NCI-H774 (cell line): ENCODE data around the gene TFAP2B.
A peak's percentile ranks its signal among the peaks of the same experiment; 100 is the strongest.

Experiments used
- DNase-seq: peaks from one replicate; lab custom pipeline; 2025; lab: John Stamatoyannopoulos, UW

TFAP2B gene

DNA sequence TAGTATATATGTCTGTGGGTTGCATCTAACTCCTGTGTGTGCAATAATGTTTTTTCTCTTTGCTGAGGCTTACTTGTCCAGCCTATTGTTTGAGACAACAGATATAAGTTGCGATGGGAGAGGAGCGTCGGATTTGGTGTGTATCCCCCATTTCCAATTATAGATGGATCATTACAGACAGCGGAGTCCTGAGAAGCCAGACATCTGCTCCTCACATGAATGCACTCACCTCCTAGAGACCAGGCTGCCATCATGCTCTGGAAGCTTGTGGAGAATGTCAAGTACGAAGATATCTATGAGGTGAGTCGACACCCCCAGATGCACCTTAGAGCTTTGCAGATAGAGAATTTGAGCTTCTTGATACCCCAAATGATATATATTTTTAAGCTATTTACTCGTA is at the start of gene TFAP2B:
TFAP2B (plus strand) TSS at position 199 of the 400 bp plus-strand sequence; CDS start at position 220, 21 bp downstream.
- no peak for DNase-seq

DNA sequence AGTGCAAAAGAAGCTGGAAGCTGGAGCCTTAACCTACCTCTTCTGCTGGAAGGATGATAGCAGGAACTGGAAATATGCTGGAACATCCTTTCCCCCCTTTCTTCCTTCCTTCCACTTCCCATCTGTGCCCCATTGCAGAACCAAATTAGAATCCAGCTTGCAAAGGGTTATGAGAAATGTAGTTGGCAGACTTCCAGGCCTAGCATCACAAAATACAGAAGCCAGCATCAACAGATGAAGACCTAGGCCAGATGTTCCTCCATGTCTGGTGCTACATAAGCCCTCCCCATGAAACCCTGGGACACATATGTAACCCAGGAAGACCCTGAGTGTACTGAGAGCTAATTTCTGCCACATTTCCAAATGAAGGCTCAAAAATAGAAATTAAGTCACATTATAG is 40.0 kb upstream of the TFAP2B start:
- no peak for DNase-seq

DNA sequence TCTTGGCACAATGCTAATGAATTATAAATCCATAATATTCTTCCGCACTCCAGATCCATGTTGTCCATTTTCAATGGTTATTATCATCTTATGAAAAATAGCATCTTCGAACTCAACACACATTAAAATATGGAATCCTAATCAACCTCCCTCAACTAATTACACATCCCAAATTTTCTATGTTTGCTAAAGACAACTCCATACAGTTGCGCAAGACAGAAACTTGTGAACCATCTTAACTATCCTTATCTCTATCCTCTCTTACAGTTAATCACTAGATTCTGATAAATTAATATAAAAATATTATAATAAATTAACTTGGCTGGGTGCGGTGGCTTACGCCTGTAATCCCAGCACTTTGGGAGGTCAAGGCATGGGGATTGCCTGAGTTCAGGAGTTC is 38.3 kb upstream of the TFAP2B start:
- no peak for DNase-seq

- DNase-seq = no peak
Measured at GRCh38 chr6:50785921-50786320, 32.8 kb upstream of the TFAP2B start.

GRCh38 chr6:50791900-50792508 is 26.7 kb upstream of the TFAP2B start:
- peak; percentile 20 for DNase-seq

DNA sequence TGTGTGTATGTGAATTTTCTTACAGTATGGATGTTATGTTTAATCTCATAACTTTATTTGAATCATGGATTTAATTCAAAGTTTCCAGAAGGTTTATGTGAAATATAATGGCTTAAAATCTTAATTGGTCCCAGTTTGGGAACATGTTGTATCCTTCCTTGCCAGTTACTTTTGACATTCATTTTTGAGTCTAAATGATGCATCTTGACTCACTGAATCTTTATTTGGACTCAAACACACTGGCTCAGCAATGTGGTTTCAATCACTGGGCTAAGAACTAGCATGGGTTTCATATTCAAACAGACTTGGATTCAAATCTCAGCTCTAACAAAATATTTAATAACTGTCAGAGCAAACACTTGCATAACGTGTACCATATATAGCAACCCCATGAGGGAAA is 25.9 kb upstream of the TFAP2B start:
- no peak for DNase-seq

DNA sequence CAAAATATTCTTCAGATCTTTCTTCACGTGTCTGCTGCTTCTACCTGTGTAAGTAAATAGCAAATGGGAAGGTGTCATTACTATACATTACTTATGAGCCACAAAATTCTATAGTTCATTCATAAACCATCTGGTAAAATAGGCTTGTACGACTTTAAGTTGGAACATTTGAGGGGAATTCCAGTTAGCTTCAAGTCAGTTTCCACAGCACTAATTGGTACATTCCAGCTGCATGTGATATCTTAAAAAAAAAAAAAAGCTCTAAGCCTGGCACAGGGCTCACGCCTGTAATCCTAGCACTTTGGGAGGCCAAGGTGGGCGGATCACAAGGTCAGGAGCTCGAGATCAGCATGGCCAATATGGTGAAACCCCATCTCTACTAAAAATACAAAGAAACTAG is 23.1 kb upstream of the TFAP2B start:
- DNase-seq = no peak

GRCh38 chr6:50804283-50804682 is 14.4 kb upstream of the TFAP2B start:
- DNase-seq = no peak

- DNase-seq = no peak
Measured at GRCh38 chr6:50807035-50807434, 11.6 kb upstream of the TFAP2B start.

DNA sequence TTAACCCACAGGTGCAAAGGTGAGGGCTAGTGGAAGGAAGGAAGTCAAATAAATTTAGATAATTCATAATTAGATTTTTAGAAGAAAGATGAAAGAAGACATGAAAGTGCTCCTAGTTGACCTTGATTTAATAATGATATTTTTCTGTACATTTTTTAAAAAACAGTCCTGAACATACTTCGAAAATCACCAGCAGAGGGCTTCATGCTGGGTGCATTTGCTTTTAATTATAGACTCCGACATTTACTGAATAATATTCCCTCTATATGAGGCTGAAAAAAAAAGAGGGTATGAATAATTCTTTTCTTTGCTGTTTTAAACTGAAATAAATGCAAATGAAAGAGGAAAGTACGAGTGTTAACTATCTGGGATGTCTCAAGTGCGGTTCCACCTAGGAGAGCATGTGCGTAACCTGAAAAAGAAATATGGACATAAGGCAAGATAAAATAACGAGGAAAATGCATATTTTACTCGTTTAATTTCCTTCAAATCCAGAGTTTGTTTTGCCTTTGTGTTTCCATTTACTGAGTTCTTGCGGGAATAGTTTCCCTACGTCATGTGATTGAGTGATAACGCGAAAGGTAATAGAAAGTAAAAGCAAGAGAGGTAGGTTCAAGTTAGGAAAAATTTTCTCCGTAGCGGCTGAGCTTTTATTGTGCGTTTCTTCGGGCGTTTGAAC is 3.1 kb upstream of the TFAP2B start:
- DNase-seq = no peak

DNA sequence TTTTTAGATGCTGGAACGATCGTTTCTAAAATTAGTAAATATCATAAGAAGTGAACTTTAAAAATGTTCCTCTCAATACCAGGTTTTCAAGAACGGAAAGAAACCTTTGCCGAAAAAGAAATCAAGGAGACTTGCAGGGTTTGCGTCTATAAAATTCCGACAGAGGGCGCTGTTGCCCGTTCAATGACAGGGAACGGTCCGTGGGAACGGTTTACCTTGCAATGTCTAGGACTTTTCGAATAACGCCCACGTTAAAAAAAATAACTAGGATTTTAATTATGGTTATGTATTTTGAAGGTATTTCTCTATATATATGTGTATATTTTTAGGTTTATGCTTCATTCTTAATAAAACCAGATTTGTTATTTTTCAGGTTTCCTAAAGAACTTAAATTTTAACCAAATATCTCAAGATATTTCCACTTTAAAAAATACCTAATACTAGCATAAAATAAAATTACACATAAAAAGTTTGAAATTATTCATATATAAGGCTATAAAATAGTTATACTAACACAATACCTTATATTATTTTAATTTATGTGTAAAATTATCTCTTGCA is 2.5 kb upstream of the TFAP2B start:
- DNase-seq = peak; percentile 70

DNA sequence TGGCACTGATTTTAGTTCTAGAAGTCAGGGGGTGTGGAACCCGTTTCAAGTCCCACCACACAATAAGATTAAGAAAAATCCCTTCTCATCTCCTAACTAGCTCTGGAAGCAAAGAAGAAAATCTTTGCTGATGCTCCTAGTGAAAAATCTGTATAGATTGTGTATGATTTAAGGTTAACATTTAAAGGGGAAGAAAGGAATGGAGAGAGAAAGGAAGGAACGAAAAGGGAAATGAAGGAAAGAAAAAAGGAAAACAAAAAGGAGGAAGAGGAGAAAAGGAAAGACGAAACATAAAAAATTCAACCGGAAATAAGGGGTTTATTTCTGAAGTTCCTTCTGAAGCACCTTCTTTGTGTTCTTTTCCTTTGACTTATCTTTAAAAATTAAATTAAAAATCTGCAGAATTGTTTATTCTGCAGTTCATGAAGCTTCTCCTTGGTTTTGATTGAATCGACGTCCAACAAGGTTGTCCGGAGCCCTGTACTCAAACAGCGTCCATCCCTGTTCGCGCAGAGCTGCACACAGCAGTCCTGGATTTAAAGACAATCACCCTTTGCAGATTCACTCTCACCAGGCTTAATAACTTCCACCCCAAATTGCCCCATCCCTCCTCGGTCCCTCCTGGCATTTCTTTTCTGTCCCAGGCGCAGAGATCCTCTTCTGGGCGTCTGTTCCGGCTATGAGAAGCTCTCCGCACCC is 1.6 kb upstream of the TFAP2B start:
- no peak for DNase-seq

- no peak for DNase-seq
Measured at GRCh38 chr6:50817646-50817950, 1.1 kb upstream of the TFAP2B start.

- DNase-seq = no peak
Measured at GRCh38 chr6:50818020-50818419, 651 bp upstream of the TFAP2B start.

GRCh38 chr6:50819466-50819903 is 814 bp downstream of the TFAP2B start:
- DNase-seq = no peak

- DNase-seq = no peak
Measured at GRCh38 chr6:50819904-50820868, 1.5 kb downstream of the TFAP2B start.

- no peak for DNase-seq
Measured at GRCh38 chr6:50820869-50821264, 2.2 kb downstream of the TFAP2B start.

GRCh38 chr6:50821441-50822077 is 2.9 kb downstream of the TFAP2B start:
- DNase-seq = no peak

DNA sequence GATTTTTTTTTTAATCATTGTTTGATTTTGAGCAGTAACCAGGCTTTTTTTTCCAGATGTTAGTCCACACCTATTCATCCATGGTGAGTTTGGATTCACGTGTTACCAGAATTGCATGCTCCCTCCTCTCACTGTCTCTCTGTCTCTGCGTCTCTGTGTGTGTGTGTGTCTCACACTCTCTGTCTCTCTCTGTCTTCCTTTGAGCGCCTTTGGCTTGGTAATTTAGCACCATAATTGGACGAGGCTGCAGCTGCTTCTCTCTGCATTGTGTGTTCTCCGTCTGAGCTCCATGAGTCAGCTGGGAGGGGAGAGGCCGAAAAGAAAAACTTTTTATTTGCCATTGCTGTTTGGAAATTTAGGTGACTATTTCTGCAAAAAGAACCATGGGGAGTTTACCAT is 3.4 kb downstream of the TFAP2B start:
- peak; percentile 53 for DNase-seq

GRCh38 chr6:50823094-50823920 is 4.6 kb downstream of the TFAP2B start:
- no peak for DNase-seq

DNA sequence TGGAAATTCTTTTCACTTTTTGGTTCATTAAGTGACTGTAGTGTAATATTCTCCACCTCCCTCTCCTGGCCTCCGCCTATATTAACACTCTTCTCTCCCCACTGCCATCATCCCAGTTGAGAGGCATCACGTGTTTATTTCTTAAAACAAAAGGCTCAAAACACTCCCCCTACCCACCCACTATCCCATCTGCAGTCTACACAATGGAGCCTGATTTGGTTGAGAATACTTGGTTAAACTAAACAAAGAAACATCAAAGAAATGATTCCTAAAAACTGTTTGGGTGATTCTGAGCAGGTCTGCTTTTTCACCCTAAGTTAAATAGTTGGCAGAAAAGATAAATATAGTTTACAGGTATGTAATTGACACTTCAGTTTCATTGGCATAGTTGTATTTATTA is 5.9 kb downstream of the TFAP2B start:
- no peak for DNase-seq
